SK-N-SH (cell line): ENCODE results near the gene SLC34A1.

Experiments
- EP300 ChIP-seq, 2 experiments: IDR thresholded peaks; 2 replicates each; pipeline versions ENCODE4 v1.4.0 to v1.6.1; 2012; ENCODE audit warnings: borderline replicate concordance in 1 of 2, low read depth in 1 of 2, low read length in 1 of 2
- GABPA ChIP-seq: IDR thresholded peaks from 2 replicates; pipeline ENCODE4 v1.4.0; 2012; ENCODE audit warnings: low read depth, mild to moderate bottlenecking
- POLR2AphosphoS5 ChIP-seq: IDR thresholded peaks from 2 replicates; pipeline ENCODE4 v1.6.1; 2012; ENCODE audit warnings: low read depth, low read length
- TF ChIP-seq, protein P1 (sequence below): IDR thresholded peaks from 2 replicates; pipeline ENCODE4; 2012
- TF ChIP-seq, protein P2 (sequence below): fragments of 150-350 bp; IDR thresholded peaks from 2 replicates; pipeline ENCODE4 v1.6.1; 2016; ENCODE audit warnings: mild to moderate bottlenecking, low read depth, low read length
- TF ChIP-seq, protein P3 (sequence below): fragments of 200-600 bp; sonication (generic); IDR thresholded peaks from 2 replicates; pipeline ENCODE4 v1.6.1; 2017; ENCODE audit warnings: antibody characterized with exemption, mild to moderate bottlenecking, moderate library complexity
- TF ChIP-seq, protein P4 (sequence below): IDR thresholded peaks from 2 replicates; pipeline ENCODE4 v1.4.0; 2012; ENCODE audit warnings: low read depth, borderline replicate concordance

DNA sequence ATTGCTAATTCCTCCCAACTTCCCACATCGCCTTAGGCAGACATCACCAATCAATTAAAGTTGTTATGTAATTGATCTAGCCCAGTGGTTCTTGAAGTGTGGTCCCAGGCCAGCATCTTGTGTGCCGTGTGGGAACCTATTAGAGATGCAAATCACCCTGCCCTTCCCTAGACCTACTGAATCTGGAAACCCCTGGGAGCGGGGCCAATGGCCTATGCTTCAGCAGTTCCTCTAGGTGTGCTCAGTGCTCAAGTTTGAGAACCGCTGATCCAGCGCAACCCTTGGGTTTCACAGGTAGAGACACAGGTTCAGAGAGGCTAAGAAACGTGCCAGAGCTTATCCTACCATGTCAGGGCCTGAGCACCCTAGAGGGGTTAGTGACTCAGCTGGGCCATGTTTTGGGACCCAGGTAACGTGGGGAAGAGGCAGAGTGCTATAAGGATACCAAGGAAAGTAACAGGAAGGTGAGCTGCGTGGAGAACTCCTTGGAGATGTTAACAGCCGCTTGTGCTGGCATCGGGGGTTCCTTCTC lies 4.4 kb downstream of the SLC34A1 start:
- TF ChIP-seq EP300 (IDR thresholded peaks at IDR 0.05; ENCODE audit: borderline replicate concordance in 1 of 2, low read depth in 1 of 2, low read length in 1 of 2) (no peak), GABPA (no peak), POLR2AphosphoS5 (no peak)
- TF ChIP-seq, protein P1, sequence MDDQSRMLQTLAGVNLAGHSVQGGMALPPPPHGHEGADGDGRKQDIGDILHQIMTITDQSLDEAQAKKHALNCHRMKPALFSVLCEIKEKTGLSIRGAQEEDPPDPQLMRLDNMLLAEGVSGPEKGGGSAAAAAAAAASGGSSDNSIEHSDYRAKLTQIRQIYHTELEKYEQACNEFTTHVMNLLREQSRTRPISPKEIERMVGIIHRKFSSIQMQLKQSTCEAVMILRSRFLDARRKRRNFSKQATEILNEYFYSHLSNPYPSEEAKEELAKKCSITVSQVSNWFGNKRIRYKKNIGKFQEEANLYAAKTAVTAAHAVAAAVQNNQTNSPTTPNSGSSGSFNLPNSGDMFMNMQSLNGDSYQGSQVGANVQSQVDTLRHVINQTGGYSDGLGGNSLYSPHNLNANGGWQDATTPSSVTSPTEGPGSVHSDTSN = no peak
- TF ChIP-seq, protein P2, sequence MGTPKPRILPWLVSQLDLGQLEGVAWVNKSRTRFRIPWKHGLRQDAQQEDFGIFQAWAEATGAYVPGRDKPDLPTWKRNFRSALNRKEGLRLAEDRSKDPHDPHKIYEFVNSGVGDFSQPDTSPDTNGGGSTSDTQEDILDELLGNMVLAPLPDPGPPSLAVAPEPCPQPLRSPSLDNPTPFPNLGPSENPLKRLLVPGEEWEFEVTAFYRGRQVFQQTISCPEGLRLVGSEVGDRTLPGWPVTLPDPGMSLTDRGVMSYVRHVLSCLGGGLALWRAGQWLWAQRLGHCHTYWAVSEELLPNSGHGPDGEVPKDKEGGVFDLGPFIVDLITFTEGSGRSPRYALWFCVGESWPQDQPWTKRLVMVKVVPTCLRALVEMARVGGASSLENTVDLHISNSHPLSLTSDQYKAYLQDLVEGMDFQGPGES = no peak
- TF ChIP-seq, protein P3, sequence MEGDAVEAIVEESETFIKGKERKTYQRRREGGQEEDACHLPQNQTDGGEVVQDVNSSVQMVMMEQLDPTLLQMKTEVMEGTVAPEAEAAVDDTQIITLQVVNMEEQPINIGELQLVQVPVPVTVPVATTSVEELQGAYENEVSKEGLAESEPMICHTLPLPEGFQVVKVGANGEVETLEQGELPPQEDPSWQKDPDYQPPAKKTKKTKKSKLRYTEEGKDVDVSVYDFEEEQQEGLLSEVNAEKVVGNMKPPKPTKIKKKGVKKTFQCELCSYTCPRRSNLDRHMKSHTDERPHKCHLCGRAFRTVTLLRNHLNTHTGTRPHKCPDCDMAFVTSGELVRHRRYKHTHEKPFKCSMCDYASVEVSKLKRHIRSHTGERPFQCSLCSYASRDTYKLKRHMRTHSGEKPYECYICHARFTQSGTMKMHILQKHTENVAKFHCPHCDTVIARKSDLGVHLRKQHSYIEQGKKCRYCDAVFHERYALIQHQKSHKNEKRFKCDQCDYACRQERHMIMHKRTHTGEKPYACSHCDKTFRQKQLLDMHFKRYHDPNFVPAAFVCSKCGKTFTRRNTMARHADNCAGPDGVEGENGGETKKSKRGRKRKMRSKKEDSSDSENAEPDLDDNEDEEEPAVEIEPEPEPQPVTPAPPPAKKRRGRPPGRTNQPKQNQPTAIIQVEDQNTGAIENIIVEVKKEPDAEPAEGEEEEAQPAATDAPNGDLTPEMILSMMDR = no peak
- TF ChIP-seq, protein P4, sequence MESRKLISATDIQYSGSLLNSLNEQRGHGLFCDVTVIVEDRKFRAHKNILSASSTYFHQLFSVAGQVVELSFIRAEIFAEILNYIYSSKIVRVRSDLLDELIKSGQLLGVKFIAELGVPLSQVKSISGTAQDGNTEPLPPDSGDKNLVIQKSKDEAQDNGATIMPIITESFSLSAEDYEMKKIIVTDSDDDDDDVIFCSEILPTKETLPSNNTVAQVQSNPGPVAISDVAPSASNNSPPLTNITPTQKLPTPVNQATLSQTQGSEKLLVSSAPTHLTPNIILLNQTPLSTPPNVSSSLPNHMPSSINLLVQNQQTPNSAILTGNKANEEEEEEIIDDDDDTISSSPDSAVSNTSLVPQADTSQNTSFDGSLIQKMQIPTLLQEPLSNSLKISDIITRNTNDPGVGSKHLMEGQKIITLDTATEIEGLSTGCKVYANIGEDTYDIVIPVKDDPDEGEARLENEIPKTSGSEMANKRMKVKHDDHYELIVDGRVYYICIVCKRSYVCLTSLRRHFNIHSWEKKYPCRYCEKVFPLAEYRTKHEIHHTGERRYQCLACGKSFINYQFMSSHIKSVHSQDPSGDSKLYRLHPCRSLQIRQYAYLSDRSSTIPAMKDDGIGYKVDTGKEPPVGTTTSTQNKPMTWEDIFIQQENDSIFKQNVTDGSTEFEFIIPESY = no peak
